Neural cell (in vitro differentiated cells): Measurements from ENCODE around the gene RNF149. TPM values are rescaled to one million over a fixed set of nuclear protein-coding genes. Genes with fewer than 3 reads are reported as not detected.
"Not testable (repeated sequence)": the region's sequence is repeated elsewhere in the genome, so short reads cannot be mapped to it uniquely, and the experiment has no call there.

Experiments
- H2AFZ ChIP-seq: fragments of 200-600, 300-800 bp; sonication (generic), shearing (Covaris generic); 2 replicates; pipeline ENCODE4 v1.6.0; 2014; ENCODE audit warnings: low read depth, mild to moderate bottlenecking, antibody characterized with exemption, low read length, moderate library complexity
- H3F3A ChIP-seq: fragments of 200-600 bp; shearing (Covaris generic); 2 replicates; pipeline ENCODE4 v1.6.1; 2016; ENCODE audit warnings: mild to moderate bottlenecking, moderate library complexity, mixed read lengths, antibody characterized with exemption, low read length; ENCODE audit not compliant: insufficient read depth, poor library complexity, severe bottlenecking
- H3K27ac ChIP-seq: fragments of 200-600, 300-800 bp; sonication (generic), shearing (Covaris generic); 2 replicates; pipeline ENCODE4 v1.5.1; 2014; ENCODE audit warnings: mild to moderate bottlenecking, low read length, moderate library complexity
- H3K27me3 ChIP-seq: fragments of 300-800, 200-600 bp; sonication (generic), shearing (Covaris generic); 2 replicates; pipeline ENCODE4 v1.6.0; 2014; ENCODE audit warnings: mild to moderate bottlenecking, low read depth, low read length, moderate library complexity; ENCODE audit not compliant: insufficient read depth
- H3K36me3 ChIP-seq: fragments of 300-800, 200-600 bp; sonication (generic), shearing (Covaris generic); 2 replicates; pipeline ENCODE4 v1.5.1; 2014; ENCODE audit warnings: mild to moderate bottlenecking, antibody characterized with exemption, low read length, moderate library complexity; ENCODE audit not compliant: insufficient read depth
- H3K4me2 ChIP-seq: fragments of 300-800, 200-600 bp; sonication (generic), shearing (Covaris generic); 2 replicates; pipeline ENCODE4 v1.6.0; 2014; ENCODE audit warnings: mild to moderate bottlenecking, low read length
- H3K4me3 ChIP-seq: fragments of 300-800, 200-600 bp; sonication (generic), shearing (Covaris generic); 2 replicates; pipeline ENCODE4 v1.5.1; 2014; ENCODE audit warnings: mild to moderate bottlenecking, low read length, moderate library complexity
- H3K79me2 ChIP-seq: fragments of 200-600 bp; shearing (Covaris generic); replicated peaks from 2 replicates; pipeline ENCODE4 v1.6.0; 2014; ENCODE audit warnings: mild to moderate bottlenecking, low read length, moderate library complexity; ENCODE audit not compliant: insufficient read depth
- H3K9ac ChIP-seq: fragments of 300-800, 200-600 bp; sonication (generic), shearing (Covaris generic); 2 replicates; pipeline ENCODE4 v1.6.1; 2016; ENCODE audit warnings: mild to moderate bottlenecking, low read length, mixed read lengths
- H3K9me2 ChIP-seq: fragments of 200-600 bp; shearing (Covaris generic); 2 replicates; pipeline ENCODE4 v1.6.1; 2016; ENCODE audit warnings: mild to moderate bottlenecking, low read length, mixed read lengths; ENCODE audit not compliant: insufficient read depth
- H3K9me3 ChIP-seq: fragments of 200-600, 300-800 bp; sonication (generic), shearing (Covaris generic); 2 replicates; pipeline ENCODE4 v1.6.1; 2016; ENCODE audit warnings: mild to moderate bottlenecking, mixed run types, low read length, moderate library complexity, mixed read lengths
- H4K20me1 ChIP-seq: fragments of 200-600 bp; shearing (Covaris generic); 2 replicates; pipeline ENCODE4 v1.6.1; 2016; ENCODE audit warnings: mild to moderate bottlenecking, mixed run types; ENCODE audit not compliant: insufficient read depth
- CTCF ChIP-seq: fragments of 450-650 bp; IDR thresholded peaks from 2 replicates; pipeline ENCODE4 v1.5.1; 2014; ENCODE audit warnings: antibody characterized with exemption, mild to moderate bottlenecking, moderate library complexity; ENCODE audit not compliant: poor library complexity, severe bottlenecking
- EP300 ChIP-seq: fragments of 450-650 bp; conservative IDR thresholded peaks from 2 replicates; pipeline ENCODE4 v1.6.1; 2014; ENCODE audit warnings: antibody characterized with exemption, mild to moderate bottlenecking, moderate library complexity; ENCODE audit not compliant: poor library complexity, severe bottlenecking
- EZH2 ChIP-seq: fragments of 200-600, 300-800 bp; shearing (Covaris generic), sonication (generic); IDR thresholded peaks from 2 replicates; pipeline ENCODE4 v1.6.1; 2014; ENCODE audit warnings: antibody characterized with exemption, low read length, borderline replicate concordance, mild to moderate bottlenecking; ENCODE audit not compliant: insufficient read depth, poor library complexity, severe bottlenecking
- MXI1 ChIP-seq: fragments of 450-650 bp; conservative IDR thresholded peaks from 2 replicates; pipeline ENCODE4 v1.6.1; 2014; ENCODE audit warnings: antibody characterized with exemption, mild to moderate bottlenecking; ENCODE audit not compliant: poor library complexity, severe bottlenecking
- POLR2AphosphoS5 ChIP-seq: IDR thresholded peaks from 2 replicates; pipeline ENCODE4 v1.6.1; 2012
- RAD21 ChIP-seq: fragments of 450-650 bp; conservative IDR thresholded peaks from 2 replicates; pipeline ENCODE4 v1.6.1; 2014; ENCODE audit warnings: antibody characterized with exemption, mild to moderate bottlenecking, moderate library complexity
- REST ChIP-seq: IDR thresholded peaks from 2 replicates; pipeline ENCODE4 v1.6.1; 2012; ENCODE audit warnings: borderline replicate concordance
- SMC3 ChIP-seq: fragments of 450-650 bp; conservative IDR thresholded peaks from 2 replicates; pipeline ENCODE4 v1.6.1; 2014; ENCODE audit warnings: antibody characterized with exemption, mild to moderate bottlenecking, moderate library complexity; ENCODE audit not compliant: poor library complexity
- TAF1 ChIP-seq: IDR thresholded peaks from 2 replicates; pipeline ENCODE4 v1.6.1; 2012; ENCODE audit warnings: low read depth
- polyA plus RNA-seq: library from polyadenylated mRNA; depleted of rRNA; stranded (reverse); fragments of >200 nt; gene quantifications from 2 replicates; pipeline ENCODE4 v1.2.3, GENCODE V29; 2014

Gene RNF149
- polyA plus RNA-seq, 1 donor from 2014 or later, result 39.7 TPM

- Histone ChIP-seq H3K27ac (no peak overlapping the region), H3K4me3 (no peak overlapping the region), H4K20me1 (no peaks in the 10 kb centered on the region), H3K9me3 (no peaks in the 10 kb centered on the region), H3K9me2 (no peaks in the 10 kb centered on the region), H3K36me3 (no peaks in the 10 kb centered on the region), H2AFZ (no peak overlapping the region), H3K27me3 (no peaks in the 10 kb centered on the region), H3K79me2 (no peaks in the 10 kb centered on the region), H3K4me2 (no peak overlapping the region), H3K9ac (no peak overlapping the region), H3F3A (no peaks in the 10 kb centered on the region)
- TF ChIP-seq CTCF (no peak), EZH2 (no peak), POLR2AphosphoS5 (no peak), SMC3 (no peak), REST (no peak), EP300 (no peak)
Observed at GRCh38 chr2:101325425-101325824, 16.9 kb upstream of the RNF149 start.

GRCh38 chr2:101316568-101316967 is 8.1 kb upstream of the RNF149 start:
- not testable (repeated sequence) for H3K4me2 ChIP-seq, H3K36me3 ChIP-seq

GRCh38 chr2:101311696-101312017 is 3.2 kb upstream of the RNF149 start:
- Histone ChIP-seq H3K27me3 (no peaks in the 10 kb centered on the region), H3K9me3 (no peaks in the 10 kb centered on the region), H3K9ac (no peak overlapping the region), H3K79me2 (peaks cover 13% of the 10 kb centered on the region), H3F3A (no peaks in the 10 kb centered on the region), H3K36me3 (no peaks in the 10 kb centered on the region), H3K4me3 (no peak overlapping the region), H2AFZ (no peak overlapping the region), H3K27ac (no peak overlapping the region), H3K4me2 (no peak overlapping the region), H4K20me1 (no peaks in the 10 kb centered on the region), H3K9me2 (no peaks in the 10 kb centered on the region)
- TF ChIP-seq SMC3 (no peak), RAD21 (no peak), POLR2AphosphoS5 (no peak), CTCF (no peak), EZH2 (no peak), MXI1 (no peak), REST (no peak), EP300 (no peak), TAF1 (no peak)

More at GRCh38 chr2:101316568-101316967, 8.1 kb upstream of the RNF149 start:
- H3K27ac ChIP-seq, H3K9me3 ChIP-seq, H3F3A ChIP-seq, H3K79me2 ChIP-seq, H3K9me2 ChIP-seq, H3K27me3 ChIP-seq, H2AFZ ChIP-seq, H3K4me3 ChIP-seq, H4K20me1 ChIP-seq, H3K9ac ChIP-seq: not testable (repeated sequence)
